Umbilical cord (tissue), 2 donors: ENCODE results near the gene MRPL32. TPM values are rescaled to one million over a fixed set of nuclear protein-coding genes. Genes with fewer than 3 reads are reported as not detected.

Experiments used
- DNase-seq: peaks from one replicate; pipeline ENCODE4 v3.0.0-alpha.2; 2015; ENCODE audit warnings: low spot score
- total RNA-seq: library from RNA; depleted of rRNA; stranded (reverse); fragments of >200 nt; gene quantifications from one replicate; pipeline ENCODE4 v1.2.3, GENCODE V29; 2014; ENCODE audit warnings: low replicate concordance; ENCODE audit not compliant: insufficient read depth

MRPL32 gene
- total RNA-seq, 1 donor from 2014 or later = 33.9 TPM

GRCh38 chr7:42926204-42926603 is 6.0 kb upstream of the MRPL32 start:
- DNase-seq = no peak

GRCh38 chr7:42928754-42929153 is 3.4 kb upstream of the MRPL32 start:
- DNase-seq = no peak

GRCh38 chr7:42929449-42929848 is 2.7 kb upstream of the MRPL32 start:
- DNase-seq = no peak

- no peak for DNase-seq
Observed at GRCh38 chr7:42930889-42931288, 1.3 kb upstream of the MRPL32 start.

GRCh38 chr7:42931447-42931833 is 736 bp upstream of the MRPL32 start:
- no peak for DNase-seq

GRCh38 chr7:42932811-42933591 is 825 bp downstream of the MRPL32 start:
- peak; percentile 56 for DNase-seq

GRCh38 chr7:42934291-42934690 is 2.1 kb downstream of the MRPL32 start:
- no peak for DNase-seq

GRCh38 chr7:42935861-42936260 is 3.7 kb downstream of the MRPL32 start:
- no peak for DNase-seq

GRCh38 chr7:42939457-42940240 is 7.5 kb downstream of the MRPL32 start:
- DNase-seq = no peak

- DNase-seq = peak; percentile 79
Observed at GRCh38 chr7:42940985-42941847, 9.0 kb downstream of the MRPL32 start.

- peak; percentile 42 for DNase-seq
Observed at GRCh38 chr7:42945821-42946626, 13.8 kb downstream of the MRPL32 start.

GRCh38 chr7:42946627-42946950 is 14.4 kb downstream of the MRPL32 start:
- no peak for DNase-seq

- DNase-seq = no peak
Observed at GRCh38 chr7:42947521-42947920, 15.3 kb downstream of the MRPL32 start.

- no peak for DNase-seq
Observed at GRCh38 chr7:42950417-42950816, 18.2 kb downstream of the MRPL32 start.

GRCh38 chr7:42952328-42952727 is 20.2 kb downstream of the MRPL32 start:
- DNase-seq = no peak

- no peak for DNase-seq
Observed at GRCh38 chr7:42953994-42954393, 21.8 kb downstream of the MRPL32 start.

- no peak for DNase-seq
Observed at GRCh38 chr7:42956062-42956461, 23.9 kb downstream of the MRPL32 start.

GRCh38 chr7:42959549-42959948 is 27.4 kb downstream of the MRPL32 start:
- DNase-seq = no peak

- DNase-seq = no peak
Observed at GRCh38 chr7:42960762-42961161, 28.6 kb downstream of the MRPL32 start.

GRCh38 chr7:42961170-42961569 is 29.0 kb downstream of the MRPL32 start:
- DNase-seq = no peak

GRCh38 chr7:42964293-42964692 is 32.1 kb downstream of the MRPL32 start:
- DNase-seq = no peak
